ENCODE results near the gene ALK. TPM values are rescaled to one million over a fixed set of nuclear protein-coding genes. Genes with fewer than 3 reads are reported as not detected.

ALK gene
- total RNA-seq, 1 experiment from 2014 or later: not detected

GRCh38 chr2:29612568-29612967, 308.8 kb downstream of the ALK start:
- no peak overlapping the region for H2AFZ ChIP-seq (ENCODE audit: low read length)
- no peak for TF ChIP-seq CTCF (conservative IDR thresholded peaks at IDR 0.05)

More at GRCh38 chr2:29612568-29612967, 308.8 kb downstream of the ALK start:
- Histone ChIP-seq H2BK12ac (ENCODE audit: insufficient read length, low read depth, low read length) (no peak overlapping the region), H2BK20ac (ENCODE audit: low read depth, low read length, poor library complexity, severe bottlenecking) (no peak overlapping the region), H3K14ac (ENCODE audit: insufficient read depth, low read length) (no peak overlapping the region), H2BK15ac (ENCODE audit: low read depth, low read length) (no peak overlapping the region), H3K9me3 (ENCODE audit: control insufficient read depth, low read depth, low read length) (no peaks in the 10 kb centered on the region), H4K5ac (ENCODE audit: insufficient read length, low read depth, low read length) (no peak overlapping the region), H2BK5ac (ENCODE audit: insufficient read length, low read length) (no peak overlapping the region), H3K23ac (ENCODE audit: insufficient read length, low read depth, low read length) (no peak overlapping the region), H3K4me1 (ENCODE audit: insufficient read depth, low read length) (peaks cover 3% of the 10 kb centered on the region; the same call in 1 of the 2 replicates), H2BK120ac (ENCODE audit: low read depth, low read length, poor library complexity, severe bottlenecking) (no peak overlapping the region), H3K9ac (ENCODE audit: extremely low read depth, insufficient read length, low read length) (no peak overlapping the region), H3K4me2 (ENCODE audit: insufficient read depth, insufficient read length, low read length) (no peak overlapping the region), H4K20me1 (ENCODE audit: control insufficient read depth, insufficient read depth, insufficient read length) (no peaks in the 10 kb centered on the region), H3K4ac (ENCODE audit: low read depth, low read length) (no peak overlapping the region), H3T11ph (ENCODE audit: low read length) (no peak overlapping the region), H4K91ac (ENCODE audit: insufficient read length, low read depth, low read length) (no peak overlapping the region), H3K79me2 (ENCODE audit: insufficient read depth, low read length) (no peaks in the 10 kb centered on the region), H2AK5ac (ENCODE audit: insufficient read length, low read length) (no peak overlapping the region), H3K27me3 (ENCODE audit: insufficient read depth, low read length) (no peaks in the 10 kb centered on the region), H3K18ac (ENCODE audit: insufficient read length, low read depth, low read length) (no peak overlapping the region), H4K8ac (replicated peaks; ENCODE audit: insufficient read length, low read depth, low read length) (no peak overlapping the region), H3K23me2 (ENCODE audit: insufficient read length, low read depth, low read length, poor library complexity, severe bottlenecking) (no peaks in the 10 kb centered on the region), H3K27ac (ENCODE audit: insufficient read length, low read depth, low read length) (no peak overlapping the region), H3K79me1 (ENCODE audit: insufficient read depth, low read depth, low read length, poor library complexity, severe bottlenecking) (no peaks in the 10 kb centered on the region), H3K56ac (ENCODE audit: insufficient read length, low read depth, low read length) (no peak overlapping the region)
- no CpG with 5 or more reads among the region's 4 CpGs for WGBS (ENCODE audit: extremely low coverage, insufficient read length, low lambda C conversion rate)
- H3K4me3 Mint-ChIP-seq: no peak overlapping the region; a peak in 1 of 5 replicates
- H3K27ac Mint-ChIP-seq: no peak overlapping the region
- H3K36me3 Mint-ChIP-seq (ENCODE audit: insufficient read depth in 1 of 3, low read depth in 3 of 3): no peaks in the 10 kb centered on the region; a peak in 1 of 7 replicates
- peaks cover 2% of the 10 kb centered on the region; the same call in 1 of the 2 replicates for H3K27me3 Mint-ChIP-seq (ENCODE audit: low read depth)
- DNase-seq: no peak
- H3K4me1 Mint-ChIP-seq: peaks cover 22 to 28% of the 10 kb centered on the region in 2 experiments
- no peaks in the 10 kb centered on the region for H3K9me3 Mint-ChIP-seq
